ENCODE measurements around the gene PDE6D. TPM values are rescaled to one million over a fixed set of nuclear protein-coding genes. Genes with fewer than 3 reads are reported as not detected.

PDE6D gene
- total and polyA plus RNA-seq, 2 donors (not counting 1 experiment from before 2014, with no cell fraction given), result 31.9 to 36.5 TPM

DNA sequence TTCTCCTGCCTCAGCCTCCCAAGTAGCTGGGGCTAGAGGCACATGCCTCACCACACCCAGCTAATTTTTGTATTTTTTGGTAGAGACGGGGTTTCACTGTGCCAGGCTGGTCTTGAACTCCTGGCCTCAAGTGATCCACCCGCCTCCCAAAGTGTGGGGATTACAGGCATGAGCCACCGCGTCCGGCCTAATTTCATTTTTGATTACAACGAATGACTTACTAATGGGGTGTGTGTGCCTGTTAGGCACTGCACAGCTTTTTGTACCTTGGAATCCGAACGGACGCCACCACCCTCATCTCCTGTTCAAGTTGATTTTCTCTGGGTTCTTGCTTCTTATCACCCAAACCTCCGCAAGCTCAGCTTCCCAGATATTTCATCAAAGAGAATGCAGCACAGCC lies 55.6 kb downstream of the PDE6D start:
- H3K79me2 ChIP-seq (ENCODE audit: control insufficient read depth, insufficient read depth, low read length), result no peaks in the 10 kb centered on the region
- H2AFZ ChIP-seq (ENCODE audit: insufficient read depth, low read depth, low read length, poor library complexity, severe bottlenecking), result no peak overlapping the region
- intact Hi-C loops (cut with micrococcal nuclease), result no loop called here
- H3K27me3 Mint-ChIP-seq, result no peaks in the 10 kb centered on the region
- no peak overlapping the region for H3K4me3 Mint-ChIP-seq
- H3K9me3 ChIP-seq (ENCODE audit: control extremely low read depth in 1 of 3, control insufficient read depth in 2 of 3, insufficient read depth in 1 of 3, low read length in 2 of 3), result peaks cover 0 to 2% (median 0%) of the 10 kb centered on the region in 3 donors
- no peak overlapping the region for H3K9ac ChIP-seq (ENCODE audit: low read length)
- DNase-seq (no peak), ATAC-seq (ENCODE audit: low read depth) (no peak)
- ChIA-PET CTCF (interaction anchor here (0.6 to 3.4 kb wide), 5 partner anchors 8 to 48 kb away, joined by 3 to 19 read pairs (median 4); no protein-coding TSS in a partner anchor), POLR2A (no interaction called here)
- no peak overlapping the region for H3K27ac ChIP-seq (ENCODE audit: low read length in 2 of 2)
- no peaks in the 10 kb centered on the region for H4K20me1 ChIP-seq (ENCODE audit: control insufficient read depth, insufficient read depth, low read length, poor library complexity, severe bottlenecking)
- 100% methylated on average over 7 of the region's 10 CpGs for WGBS (ENCODE audit: insufficient coverage)
- H3K4me1 Mint-ChIP-seq, result peaks cover 12% of the 10 kb centered on the region
- TF ChIP-seq, protein P1, sequence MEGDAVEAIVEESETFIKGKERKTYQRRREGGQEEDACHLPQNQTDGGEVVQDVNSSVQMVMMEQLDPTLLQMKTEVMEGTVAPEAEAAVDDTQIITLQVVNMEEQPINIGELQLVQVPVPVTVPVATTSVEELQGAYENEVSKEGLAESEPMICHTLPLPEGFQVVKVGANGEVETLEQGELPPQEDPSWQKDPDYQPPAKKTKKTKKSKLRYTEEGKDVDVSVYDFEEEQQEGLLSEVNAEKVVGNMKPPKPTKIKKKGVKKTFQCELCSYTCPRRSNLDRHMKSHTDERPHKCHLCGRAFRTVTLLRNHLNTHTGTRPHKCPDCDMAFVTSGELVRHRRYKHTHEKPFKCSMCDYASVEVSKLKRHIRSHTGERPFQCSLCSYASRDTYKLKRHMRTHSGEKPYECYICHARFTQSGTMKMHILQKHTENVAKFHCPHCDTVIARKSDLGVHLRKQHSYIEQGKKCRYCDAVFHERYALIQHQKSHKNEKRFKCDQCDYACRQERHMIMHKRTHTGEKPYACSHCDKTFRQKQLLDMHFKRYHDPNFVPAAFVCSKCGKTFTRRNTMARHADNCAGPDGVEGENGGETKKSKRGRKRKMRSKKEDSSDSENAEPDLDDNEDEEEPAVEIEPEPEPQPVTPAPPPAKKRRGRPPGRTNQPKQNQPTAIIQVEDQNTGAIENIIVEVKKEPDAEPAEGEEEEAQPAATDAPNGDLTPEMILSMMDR (IDR thresholded peaks at IDR 0.05), result no peak
- TF ChIP-seq EZH2 (IDR thresholded peaks at IDR 0.05; ENCODE audit: borderline replicate concordance, insufficient read depth, low read depth, low read length, poor library complexity, severe bottlenecking), result no peak
- H3K36me3 ChIP-seq (replicated peaks in 1 of 2; ENCODE audit: control extremely low read depth in 1 of 2, control insufficient read depth in 1 of 2, extremely low read depth in 1 of 2, insufficient read depth in 2 of 2, low read length in 1 of 2), result peaks cover 0 to 2% of the 10 kb centered on the region in 2 experiments
- H3K4me3 ChIP-seq (ENCODE audit: control extremely low read depth in 1 of 5, extremely low read depth in 1 of 5, insufficient read depth in 1 of 5, low read depth in 2 of 5, low read length in 4 of 5), result no peak overlapping the region
- no peaks in the 10 kb centered on the region for H3K27me3 ChIP-seq (replicated peaks in 1 of 4; ENCODE audit: control extremely low read depth in 1 of 4, control insufficient read depth in 3 of 4, insufficient read depth in 4 of 4, low read length in 3 of 4)
- no peak overlapping the region for H3K27ac Mint-ChIP-seq
- H3K9me3 Mint-ChIP-seq (ENCODE audit: insufficient read depth), result no peaks in the 10 kb centered on the region
- H3K4me2 ChIP-seq (replicated peaks; ENCODE audit: low read depth, low read length, poor library complexity, severe bottlenecking), result no peak overlapping the region
- peaks cover 8 to 12% of the 10 kb centered on the region in 2 donors for H3K4me1 ChIP-seq (ENCODE audit: control insufficient read depth in 2 of 2, insufficient read depth in 2 of 2, low read length in 2 of 2)

DNA sequence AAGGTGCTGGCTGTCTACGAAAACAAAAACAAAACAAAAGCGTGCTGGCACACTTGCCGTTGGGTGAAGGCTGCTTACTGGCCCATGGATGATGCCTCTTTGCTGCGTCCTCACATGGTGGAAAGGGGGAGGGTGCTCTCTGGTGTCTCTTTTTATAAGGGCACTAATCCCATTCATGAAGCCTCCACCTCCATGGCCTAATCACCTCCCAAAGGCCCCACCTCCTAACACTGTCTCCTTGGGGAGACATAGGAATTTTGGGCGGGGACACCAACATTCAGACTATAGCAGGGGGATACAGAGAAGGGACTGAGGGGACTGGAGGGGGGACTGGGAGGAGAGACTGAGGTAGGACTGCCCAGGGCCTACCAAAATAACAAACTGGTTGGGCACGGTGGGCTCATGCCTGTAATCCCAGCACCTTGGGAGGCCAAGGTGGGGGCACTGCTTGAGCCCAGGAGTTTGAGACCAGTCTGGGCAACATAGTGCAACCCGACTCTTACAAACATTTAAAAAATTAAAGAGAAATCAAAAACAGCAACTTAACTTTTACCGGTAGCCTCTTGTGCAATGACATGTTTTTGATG lies 58.3 kb downstream of the PDE6D start:
- Histone ChIP-seq H3K27me3 (replicated peaks in 1 of 4; ENCODE audit: control extremely low read depth in 1 of 4, control insufficient read depth in 3 of 4, insufficient read depth in 4 of 4, low read length in 3 of 4) (no peaks in the 10 kb centered on the region), H2AFZ (ENCODE audit: insufficient read depth, low read depth, low read length, poor library complexity, severe bottlenecking) (no peak overlapping the region), H3K4me1 (ENCODE audit: control insufficient read depth in 2 of 2, insufficient read depth in 2 of 2, low read length in 2 of 2) (peaks cover 21 to 24% of the 10 kb centered on the region in 2 donors), H3K4me3 (ENCODE audit: control extremely low read depth in 1 of 5, extremely low read depth in 1 of 5, insufficient read depth in 1 of 5, low read depth in 2 of 5, low read length in 4 of 5) (no peak overlapping the region), H3K4me2 (replicated peaks; ENCODE audit: low read depth, low read length, poor library complexity, severe bottlenecking) (no peak overlapping the region), H3K9ac (ENCODE audit: low read length) (no peak overlapping the region), H3K27ac (ENCODE audit: low read length in 2 of 2) (no peak overlapping the region), H3K36me3 (replicated peaks in 1 of 2; ENCODE audit: control extremely low read depth in 1 of 2, control insufficient read depth in 1 of 2, extremely low read depth in 1 of 2, insufficient read depth in 2 of 2, low read length in 1 of 2) (no peaks in the 10 kb centered on the region), H3K9me3 (ENCODE audit: control extremely low read depth in 1 of 3, control insufficient read depth in 2 of 3, insufficient read depth in 1 of 3, low read length in 2 of 3) (peaks cover 0 to 6% (median 0%) of the 10 kb centered on the region in 3 donors), H4K20me1 (ENCODE audit: control insufficient read depth, insufficient read depth, low read length, poor library complexity, severe bottlenecking) (no peaks in the 10 kb centered on the region), H3K79me2 (ENCODE audit: control insufficient read depth, insufficient read depth, low read length) (no peaks in the 10 kb centered on the region)
- H3K9me3 Mint-ChIP-seq (ENCODE audit: insufficient read depth), result no peaks in the 10 kb centered on the region
- TF ChIP-seq EZH2 (IDR thresholded peaks at IDR 0.05; ENCODE audit: borderline replicate concordance, insufficient read depth, low read depth, low read length, poor library complexity, severe bottlenecking), result no peak
- TF ChIP-seq, protein P1 (IDR thresholded peaks at IDR 0.05), result no peak
- H3K27me3 Mint-ChIP-seq, result no peaks in the 10 kb centered on the region
- ChIA-PET POLR2A (no interaction called here), CTCF (interaction anchor here (11.9 kb wide), 1 partner anchor 41 kb away, joined by 785 read pairs; no protein-coding TSS in a partner anchor)
- no peak for DNase-seq
- no peak overlapping the region for H3K27ac Mint-ChIP-seq
- WGBS (ENCODE audit: insufficient coverage), result 88% methylated on average over 5 of the region's 8 CpGs
- peaks cover 29% of the 10 kb centered on the region for H3K4me1 Mint-ChIP-seq
- no peak for ATAC-seq (ENCODE audit: low read depth)
- H3K4me3 Mint-ChIP-seq, result no peak overlapping the region
- intact Hi-C loops (cut with micrococcal nuclease), result no loop called here
